Neural progenitor cell (in vitro differentiated cells): ENCODE data around the gene SLC44A2.

Experiments
- CTCF ChIP-seq: fragments of 200-600 bp; sonication (generic); IDR thresholded peaks from 2 replicates; pipeline ENCODE4 v1.5.1; 2017; ENCODE audit warnings: antibody characterized with exemption, mild to moderate bottlenecking
- EZH2 ChIP-seq: fragments of 200-600 bp; sonication (generic); IDR thresholded peaks from 2 replicates; pipeline ENCODE4 v1.6.1; 2017; ENCODE audit warnings: antibody characterized with exemption, mild to moderate bottlenecking, moderate library complexity
- EZH2phosphoT487 ChIP-seq: fragments of 200-600 bp; sonication (generic); IDR thresholded peaks from 2 replicates; pipeline ENCODE4 v1.6.1; 2017; ENCODE audit warnings: antibody characterized with exemption

- TF ChIP-seq EZH2 = no peak
- TF ChIP-seq CTCF = no peak
- TF ChIP-seq EZH2phosphoT487 = no peak
Measured at GRCh38 chr19:10617409-10618121, 7.8 kb upstream of the SLC44A2 start.
